SIG-M5 (cell line): ENCODE data around the gene NTN4.
"Not testable (repeated sequence)": the region's sequence is repeated elsewhere in the genome, so short reads cannot be mapped to it uniquely, and the experiment has no call there.

Experiments
- DNase-seq: peaks from one replicate; lab custom pipeline; 2025; lab: John Stamatoyannopoulos, UW

Gene NTN4

DNA sequence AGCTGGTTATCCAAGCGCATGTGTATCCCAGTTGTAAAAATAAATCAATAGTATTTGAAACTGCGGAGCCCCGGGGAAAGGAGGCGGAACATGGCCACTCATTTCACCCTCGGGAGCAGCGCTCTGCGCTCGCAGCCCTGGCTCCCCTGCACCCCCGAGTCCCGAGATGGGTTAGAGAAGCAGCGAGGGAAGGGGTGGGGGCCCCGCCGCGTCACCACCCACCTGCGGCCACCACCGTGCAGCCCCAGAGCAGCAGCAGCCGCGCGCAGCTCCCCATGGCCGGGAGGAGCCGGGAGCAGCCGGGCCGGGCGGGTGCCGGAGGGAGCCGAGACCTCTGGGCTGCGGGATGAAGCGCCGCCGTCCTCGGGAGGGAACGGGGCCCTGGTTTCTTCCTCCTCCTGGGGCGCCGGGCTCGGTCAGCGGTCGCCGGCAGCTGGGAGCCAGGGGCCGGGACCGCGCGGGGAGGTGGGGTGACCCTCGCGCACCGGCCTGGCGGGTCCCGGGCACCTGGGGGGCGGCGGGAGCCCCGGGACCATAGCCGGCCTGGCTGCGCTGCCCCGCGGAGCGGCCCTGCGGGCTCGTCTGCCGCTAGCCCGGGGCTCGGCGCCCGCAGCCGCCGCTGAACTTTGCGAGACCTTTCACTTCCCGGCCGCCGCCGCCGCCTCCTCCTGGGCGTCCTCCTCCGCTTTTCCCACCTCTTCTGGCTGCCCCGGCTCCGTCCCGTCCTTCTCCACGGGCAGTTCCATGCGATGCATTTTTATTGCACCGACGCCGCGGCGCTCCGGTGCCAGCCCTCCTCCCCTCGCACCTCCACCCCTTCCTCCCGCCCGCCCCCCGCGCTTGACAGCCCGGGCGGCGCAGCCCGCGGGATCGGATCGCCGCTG, at the start of gene NTN4:
NTN4 (minus strand) TSS at position 732 of the 884 bp plus-strand sequence; CDS start at position 277, 455 bp downstream.
- DNase-seq = no peak

DNA sequence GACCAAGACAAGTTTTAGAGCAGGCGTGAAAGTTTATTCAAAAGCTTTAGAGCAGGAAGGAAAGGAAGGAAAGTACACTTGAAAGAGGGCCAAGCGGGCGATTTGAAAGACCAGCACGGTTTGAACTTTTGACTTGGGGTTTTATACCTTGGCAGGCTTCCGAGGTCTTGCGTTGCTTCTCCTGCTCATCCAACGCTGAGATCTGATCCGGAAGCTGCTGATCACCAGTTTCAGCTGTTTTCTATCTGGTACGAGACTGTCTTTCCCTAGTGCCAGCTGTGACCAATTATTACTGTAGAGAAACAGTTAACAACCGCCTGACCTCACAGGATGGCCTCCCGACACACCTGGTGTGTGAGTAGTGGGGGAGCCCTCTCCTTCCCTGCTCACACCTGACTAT, 47.6 kb upstream of the NTN4 start:
- no peak for DNase-seq

DNA sequence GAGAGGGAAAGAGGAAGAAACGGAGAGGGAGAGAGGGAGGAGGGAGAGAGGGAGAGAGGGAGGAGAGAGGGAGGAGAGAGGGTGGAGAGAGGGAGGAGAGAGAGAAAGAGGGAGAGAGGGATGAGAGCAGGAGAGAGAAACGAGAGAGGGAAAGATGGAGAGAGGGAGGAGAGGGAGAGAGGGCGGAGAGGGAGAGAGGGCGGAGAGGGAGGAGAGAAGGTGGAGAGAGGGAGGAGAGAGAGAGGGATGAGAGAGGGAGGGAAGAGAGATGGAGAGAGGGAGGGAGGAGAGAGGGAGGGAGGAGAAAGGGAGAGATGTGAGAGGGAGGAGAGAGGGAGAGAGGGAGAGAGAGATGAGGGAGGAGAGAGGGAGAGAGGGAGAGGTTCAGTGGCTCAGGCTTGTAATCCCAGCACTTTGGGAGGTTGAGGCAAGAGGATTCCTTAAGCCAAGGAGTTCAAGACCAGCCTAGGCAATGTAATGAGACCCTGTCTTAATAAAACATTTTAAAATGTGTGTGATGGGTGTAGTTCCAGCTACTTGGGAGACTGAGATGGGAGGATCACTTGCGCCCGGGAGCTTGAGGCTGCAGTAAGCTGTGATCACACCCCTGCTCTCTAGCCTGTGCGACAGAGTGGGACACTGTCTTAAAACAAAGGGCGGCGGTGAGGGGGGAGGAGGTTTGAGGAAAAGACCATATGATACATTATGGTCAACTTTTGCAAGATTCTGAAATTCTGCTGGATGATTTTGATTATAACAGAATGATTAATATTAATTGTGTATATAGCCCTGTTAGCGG, 46.9 kb upstream of the NTN4 start:
- no peak for DNase-seq

DNA sequence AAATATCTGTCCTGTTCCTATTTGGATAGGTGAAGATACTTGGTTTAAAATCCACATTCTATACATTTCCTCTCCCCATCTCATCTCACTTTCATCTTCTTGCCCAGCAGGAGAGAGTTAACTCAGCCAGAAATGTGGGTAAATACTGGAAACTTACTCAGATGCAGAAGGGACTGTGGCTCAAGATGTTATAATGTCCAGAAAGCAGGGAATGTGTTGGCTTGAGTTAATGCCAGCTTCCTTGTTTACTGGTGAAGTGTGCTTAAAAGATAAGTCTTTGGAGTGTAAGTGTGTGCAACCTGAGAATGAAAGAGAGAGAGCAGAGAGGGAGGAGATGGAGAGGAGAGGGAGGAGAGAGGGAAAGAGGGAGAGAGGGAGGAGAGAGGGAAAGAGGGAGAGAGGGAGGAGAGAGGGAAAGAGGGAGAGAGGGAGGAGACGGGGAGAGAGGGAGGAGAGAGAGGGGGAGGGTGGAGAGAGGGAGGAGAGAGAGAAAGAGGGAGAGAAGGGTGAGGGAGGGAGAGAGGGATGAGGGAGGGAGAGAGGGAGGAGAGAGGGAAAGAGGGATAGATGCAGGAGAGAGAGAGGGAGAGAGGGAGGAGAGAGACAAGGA, 46.2 kb upstream of the NTN4 start:
- no peak for DNase-seq

DNA sequence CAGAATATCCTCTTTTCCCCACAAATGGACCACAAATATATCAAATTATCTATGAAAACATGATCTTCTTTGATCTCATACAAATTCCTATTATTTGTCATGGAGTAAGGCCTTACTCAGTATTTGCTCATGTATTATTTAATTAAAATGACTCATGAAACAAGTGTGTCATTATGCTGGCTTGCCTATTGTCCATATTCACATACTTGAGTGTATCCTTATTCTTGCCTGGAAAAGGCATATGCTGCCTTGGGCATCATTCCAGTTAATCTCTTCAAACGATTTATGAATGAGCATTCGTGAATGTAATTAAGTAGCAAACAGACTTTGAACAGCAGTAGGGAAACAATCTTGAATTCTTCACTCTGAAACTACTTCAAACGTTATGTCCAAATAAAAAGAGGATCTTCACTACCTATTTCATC, 45.6 kb upstream of the NTN4 start:
- no peak for DNase-seq

DNA sequence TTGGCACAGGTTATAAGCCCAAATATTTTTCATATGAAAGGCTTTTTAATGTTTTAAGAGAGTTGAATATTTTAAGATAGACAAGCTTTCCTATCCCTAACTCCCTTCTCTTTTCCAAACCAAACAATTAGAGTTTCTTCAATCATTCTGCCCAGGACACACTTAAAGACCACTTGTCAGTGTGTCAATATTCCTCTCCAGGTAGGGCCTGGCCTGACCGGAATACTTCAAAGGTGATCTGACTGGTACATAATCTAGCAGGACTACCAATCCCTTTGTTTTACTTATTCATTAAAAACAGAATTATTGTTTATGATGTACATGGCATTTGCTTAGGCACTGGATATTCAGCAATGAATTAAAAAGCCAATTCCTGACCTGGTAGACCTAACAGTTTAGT, 44.0 kb upstream of the NTN4 start:
- DNase-seq = no peak

DNA sequence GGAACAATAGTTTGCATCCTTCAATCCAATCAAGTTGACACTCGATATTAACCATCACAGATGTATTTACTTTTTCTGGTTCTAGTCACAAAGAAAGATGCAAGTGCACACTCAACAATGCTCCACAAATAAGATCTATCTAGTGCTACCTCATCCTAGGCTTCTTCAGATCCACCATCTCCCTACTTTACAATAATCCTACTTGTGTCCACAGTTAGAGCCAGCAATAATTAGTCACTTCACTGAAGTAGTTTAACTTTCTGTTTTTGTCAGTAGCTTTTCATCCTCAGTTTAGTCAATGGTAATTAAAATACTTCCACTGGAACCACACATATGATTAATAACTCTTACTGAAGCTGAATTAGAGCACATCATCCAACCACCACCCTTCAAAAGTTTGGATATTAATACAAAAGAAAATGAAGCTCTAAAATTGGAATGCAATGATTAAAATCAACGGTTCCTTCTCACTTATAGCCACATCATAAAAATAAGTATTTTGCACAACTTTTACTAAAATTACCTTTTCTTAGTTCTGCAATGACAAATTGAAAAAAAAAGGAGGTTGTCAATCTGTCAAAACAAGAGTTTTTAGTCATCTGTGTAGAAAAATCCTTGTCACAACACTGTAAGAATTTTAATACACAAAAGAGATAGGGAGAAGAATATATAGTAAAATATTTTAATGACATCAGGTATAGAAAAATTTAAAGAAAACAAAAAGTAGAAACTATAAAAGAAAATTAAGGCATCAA, 39.9 kb upstream of the NTN4 start:
- DNase-seq = no peak

DNA sequence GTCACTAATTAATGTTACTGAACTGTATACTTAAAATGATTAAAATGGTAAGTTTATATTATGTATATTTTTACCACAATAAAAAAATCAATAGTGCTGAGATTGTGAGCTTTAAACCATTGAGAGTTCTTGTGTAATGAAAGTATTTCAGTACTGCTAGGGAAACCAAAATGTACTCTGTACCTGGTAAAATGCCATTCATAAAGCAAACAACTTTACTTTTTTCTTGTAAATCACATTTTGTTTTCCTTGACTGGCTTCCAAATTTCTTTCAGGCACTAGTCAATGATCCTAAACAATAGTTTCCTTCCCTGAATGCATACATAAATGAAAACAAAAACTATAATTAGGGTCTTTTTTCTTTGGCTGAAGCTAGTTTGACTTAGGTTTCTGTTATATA, 38.8 kb upstream of the NTN4 start:
- DNase-seq = no peak

DNA sequence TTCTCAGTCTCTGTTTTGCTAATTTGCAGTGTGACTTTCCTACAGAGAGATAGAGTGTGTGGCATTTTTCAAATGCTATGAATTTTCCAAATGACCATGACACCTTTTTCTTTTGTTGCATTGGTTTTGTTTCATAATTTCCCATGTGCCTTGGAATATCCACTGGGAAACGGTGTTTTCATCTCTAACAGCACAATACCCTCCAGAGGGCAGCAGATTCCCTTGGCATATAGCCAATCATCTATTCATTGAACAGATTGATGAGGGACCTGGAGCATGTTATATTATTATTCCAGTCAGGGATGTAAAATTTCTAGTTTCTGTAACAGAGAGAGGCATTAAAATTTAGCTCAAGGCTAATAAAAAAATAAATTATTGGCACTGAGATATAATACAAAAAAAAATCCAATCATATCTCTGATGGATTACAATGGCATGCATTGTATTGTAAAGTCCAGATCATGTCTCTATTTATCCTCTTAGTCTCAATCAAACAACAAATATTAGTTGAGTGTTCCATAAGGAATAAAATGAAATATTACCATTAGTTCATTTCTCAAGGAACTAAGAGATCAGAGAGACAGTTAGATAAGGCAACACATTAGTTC, 29.6 kb upstream of the NTN4 start:
- DNase-seq = no peak

DNA sequence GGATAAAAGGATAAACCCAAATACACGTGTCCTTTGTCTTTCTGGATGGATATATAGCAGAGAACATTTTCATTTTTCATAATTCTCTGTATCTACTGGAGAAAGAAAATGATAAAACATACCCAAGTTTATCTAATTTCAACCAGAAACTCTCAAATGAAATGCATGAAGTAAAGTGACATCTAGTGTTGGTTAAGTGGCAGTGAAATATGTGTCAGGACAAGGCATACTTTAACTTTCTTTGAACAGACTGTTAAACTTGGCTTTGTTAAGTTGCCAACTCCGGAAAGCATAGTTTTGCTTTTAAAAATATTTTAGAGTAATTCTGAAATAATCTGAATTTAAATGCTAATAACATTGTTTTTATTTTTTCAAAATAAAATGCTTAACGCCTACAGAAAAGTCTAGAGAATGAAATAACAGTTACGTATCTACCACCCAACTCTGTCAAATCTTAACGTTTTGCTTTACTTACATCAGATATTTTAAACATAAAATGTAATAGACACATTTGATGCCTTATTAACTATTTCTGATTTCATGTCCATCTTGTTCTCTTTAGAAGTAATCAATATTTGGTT, 25.2 kb upstream of the NTN4 start:
- DNase-seq = no peak

DNA sequence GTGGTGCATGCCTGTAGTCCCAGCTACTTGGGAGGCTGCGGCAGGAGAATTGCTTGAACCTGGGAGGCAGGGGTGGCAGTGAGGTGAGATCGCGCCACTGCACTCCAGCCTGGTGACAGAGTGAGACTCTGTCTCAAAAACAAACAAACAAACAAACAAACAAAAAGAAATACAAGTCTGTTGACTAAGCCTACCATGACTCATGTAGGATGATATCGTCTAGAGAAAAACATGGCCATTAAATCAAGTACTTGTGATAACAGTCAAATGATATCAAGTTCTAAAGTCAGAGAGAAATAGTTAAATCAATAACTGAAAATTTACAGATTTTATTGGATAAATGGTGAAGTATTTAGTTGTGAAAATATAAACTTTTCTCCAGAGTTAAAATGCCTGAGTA, 21.6 kb upstream of the NTN4 start:
- DNase-seq = not testable (repeated sequence)

DNA sequence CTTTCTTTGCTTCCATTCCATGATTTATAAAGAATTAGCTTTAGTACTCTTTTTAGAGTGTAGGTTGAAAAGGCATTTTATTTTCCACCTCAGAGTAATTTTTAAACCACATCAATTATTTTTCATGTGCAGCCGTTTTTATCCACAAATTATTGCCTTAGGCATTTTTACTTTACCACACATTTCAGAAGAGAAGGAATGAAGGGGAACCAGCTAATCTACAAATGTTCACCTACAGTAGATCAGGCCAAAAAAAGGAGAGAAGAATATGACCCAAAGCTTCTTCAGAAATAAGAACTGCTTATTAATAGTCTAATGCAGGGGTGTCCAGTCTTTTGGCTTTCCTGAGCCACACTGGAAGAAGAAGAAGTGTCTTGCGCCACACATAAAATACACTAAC, 19.8 kb upstream of the NTN4 start:
- no peak for DNase-seq

DNA sequence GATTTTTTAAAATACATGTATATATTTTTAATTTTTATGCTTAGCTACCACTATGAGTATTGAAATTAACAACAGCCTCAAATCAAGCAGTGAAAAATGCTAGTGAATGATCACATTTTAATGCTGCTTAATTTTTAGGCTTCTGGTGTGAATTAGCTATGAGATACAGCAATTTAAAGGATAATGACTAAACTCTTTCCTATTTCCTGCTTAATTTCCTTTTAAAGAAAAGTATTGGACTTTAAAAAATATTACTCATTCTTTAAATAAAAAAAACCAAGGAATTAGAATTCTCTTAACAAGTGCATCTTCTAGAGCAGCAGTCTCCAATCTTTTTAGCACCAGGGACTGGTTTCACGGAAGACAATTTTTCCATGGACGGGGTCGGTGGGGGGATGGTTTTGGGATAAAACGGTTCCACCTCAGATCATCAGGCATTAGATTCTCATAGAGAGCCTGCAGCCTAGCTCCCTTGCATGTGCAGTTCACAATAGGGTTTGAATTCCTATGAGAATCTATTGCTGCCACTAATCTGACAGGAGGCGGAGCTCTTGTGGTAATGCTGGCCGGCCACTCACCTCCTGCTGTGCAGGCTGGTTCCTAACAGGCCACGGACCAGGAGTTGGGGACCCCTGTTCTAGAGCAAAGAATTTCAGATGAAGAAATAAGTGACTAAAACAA, 18.6 kb upstream of the NTN4 start:
- DNase-seq = no peak

DNA sequence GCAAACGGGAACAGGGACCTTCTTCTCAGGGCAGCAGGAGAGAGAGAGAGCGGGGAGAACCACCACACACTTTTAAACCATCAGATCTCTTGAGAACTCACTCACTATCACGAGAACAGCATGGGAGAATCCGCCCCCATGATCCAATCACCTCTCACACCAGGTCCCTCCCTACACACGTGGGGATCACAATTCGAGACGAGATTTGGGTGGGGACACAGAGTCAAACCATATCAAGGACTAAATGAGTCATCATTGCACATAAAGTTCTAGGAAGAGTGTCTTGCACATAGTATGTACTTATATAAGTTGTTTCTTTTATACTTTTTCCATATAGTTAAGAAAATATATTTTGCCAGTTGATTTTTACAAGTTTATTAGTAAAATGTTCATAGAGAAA, 17.6 kb upstream of the NTN4 start:
- no peak for DNase-seq

DNA sequence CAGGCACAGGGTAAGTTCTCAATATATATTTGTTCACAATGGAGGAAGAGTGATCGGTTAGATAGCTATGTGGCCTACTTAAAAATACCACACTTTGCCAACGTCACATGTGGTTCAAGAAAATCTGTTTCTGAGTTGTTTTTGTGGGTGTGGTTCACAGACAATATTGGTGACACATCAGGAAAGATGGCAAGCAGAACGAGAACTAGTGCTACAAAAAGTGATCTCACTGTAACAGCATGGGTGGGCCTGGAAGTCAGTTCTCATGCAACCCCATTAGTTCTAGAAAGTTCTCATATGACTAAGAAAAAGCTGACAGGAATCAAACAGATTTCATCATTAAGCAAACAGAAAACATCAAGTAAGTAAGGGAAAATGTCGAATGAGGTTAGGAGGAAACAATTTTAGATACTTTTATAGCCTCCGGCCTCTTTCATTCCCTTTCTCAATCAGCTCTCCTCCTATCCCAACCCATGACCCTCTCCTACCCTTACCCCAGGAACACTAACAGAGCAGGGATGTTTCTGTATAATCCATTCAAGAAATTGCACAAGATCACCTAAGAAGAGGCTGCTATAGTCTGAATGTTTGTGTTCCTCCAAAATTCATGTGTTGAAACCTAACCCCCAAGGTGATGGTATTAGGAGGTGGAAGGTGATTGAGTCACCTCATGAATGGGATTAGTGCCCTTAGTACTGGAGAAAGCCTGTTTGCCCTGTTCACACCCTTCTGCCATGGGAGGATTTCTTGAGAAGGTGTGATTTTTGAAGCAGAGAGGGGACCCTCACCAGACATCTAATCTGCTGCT, 15.5 kb upstream of the NTN4 start:
- DNase-seq = no peak

DNA sequence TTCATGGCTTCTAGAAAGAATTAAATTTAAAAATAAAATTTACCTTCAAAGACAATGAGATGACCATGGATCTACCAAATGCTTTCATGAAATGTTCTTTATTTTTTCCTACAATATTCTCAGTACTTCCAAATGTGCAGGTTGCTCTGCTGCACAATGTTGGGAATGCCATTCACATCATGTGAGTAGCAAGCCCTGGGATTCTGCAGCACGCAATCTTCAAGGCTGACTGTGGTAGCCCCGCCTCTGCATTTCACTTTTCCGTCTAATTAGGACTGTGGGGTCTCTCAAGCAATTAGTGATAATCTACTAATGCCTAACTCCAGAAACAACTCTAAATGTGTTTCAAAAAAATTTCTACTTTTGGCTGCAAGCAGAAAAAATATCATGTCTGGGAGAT, 13.7 kb upstream of the NTN4 start:
- no peak for DNase-seq

DNA sequence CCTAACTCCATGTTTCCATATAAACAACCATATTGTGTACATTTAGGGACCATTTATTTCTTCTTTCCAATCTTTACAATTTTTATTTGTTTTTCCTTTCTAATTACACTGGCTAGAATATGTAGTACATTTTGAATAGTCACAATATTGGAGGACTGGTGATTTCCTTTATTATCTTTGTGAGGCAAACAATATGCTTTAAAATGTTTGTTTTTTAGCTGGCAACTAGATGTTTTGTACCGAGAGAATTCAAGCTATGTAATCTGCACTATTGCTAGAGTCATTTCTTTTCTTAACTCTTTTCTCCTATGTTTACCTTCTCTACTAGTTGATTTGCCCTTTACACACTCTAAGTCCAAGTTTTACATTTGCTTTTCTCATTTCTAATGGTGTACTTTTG, 13.3 kb upstream of the NTN4 start:
- no peak for DNase-seq

DNA sequence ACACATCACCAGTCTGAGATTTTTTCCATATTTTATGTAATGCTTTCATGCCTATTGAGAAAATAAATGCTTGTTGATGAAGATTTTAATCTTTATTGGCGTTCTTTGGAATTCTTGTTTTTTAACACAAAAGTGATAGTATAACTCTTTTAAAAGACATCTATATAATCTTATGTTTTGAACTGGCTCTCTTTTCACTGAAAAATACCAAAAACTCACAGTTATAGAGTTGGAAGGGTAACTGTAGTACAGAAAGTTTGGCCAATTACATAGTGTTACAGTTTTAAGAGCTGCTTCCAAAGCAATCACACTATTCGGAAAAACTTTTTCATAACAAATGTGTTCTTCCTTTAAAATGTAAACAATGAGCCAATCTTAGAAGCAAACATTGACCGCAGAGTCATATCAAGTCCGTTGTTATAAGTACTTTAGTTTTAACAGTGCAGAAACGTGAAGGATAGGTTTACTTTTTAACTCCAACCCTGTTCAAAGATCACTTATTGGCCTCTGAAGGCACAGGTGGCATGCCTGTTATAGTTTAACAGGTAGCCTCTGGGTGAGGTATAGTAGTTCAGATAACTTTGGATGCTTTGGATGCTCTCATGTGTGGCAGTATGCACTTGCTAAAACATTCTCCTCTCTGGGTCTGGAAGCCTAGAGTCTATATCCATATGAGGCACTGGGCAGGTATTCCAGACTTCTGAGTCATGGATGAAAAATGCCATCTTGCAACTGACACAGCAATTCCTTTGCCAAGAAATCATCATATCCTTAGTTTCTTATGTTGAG, 12.1 kb upstream of the NTN4 start:
- DNase-seq = no peak

DNA sequence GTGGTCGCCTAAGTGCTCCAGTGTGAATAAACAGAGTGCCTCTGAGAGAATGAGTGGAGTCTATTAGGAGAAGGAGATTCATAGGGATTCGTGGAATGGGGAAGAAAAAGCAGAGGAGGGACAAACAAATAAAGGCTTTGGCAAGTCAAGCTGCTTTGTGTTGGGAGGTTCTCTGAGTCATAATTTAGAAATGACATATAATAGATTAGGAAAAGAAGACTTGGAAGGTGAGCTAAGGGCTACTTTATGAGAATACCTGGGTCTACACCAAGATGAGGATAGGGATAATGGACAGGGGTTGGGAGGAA, 6.4 kb upstream of the NTN4 start:
- no peak for DNase-seq
